GM12878 (cell line): ENCODE data around the gene DMD.

Experiments used
- POLR2AphosphoS5 ChIP-seq: IDR thresholded peaks from 2 replicates; pipeline ENCODE4 v1.6.1; 2011; ENCODE audit warnings: mild to moderate bottlenecking, low read length, inconsistent platforms
- TF ChIP-seq, protein P1 (sequence below): fragments of 450-650 bp; IDR thresholded peaks from 2 replicates; pipeline ENCODE4 v1.6.1; 2016; ENCODE audit warnings: mild to moderate bottlenecking

DNA sequence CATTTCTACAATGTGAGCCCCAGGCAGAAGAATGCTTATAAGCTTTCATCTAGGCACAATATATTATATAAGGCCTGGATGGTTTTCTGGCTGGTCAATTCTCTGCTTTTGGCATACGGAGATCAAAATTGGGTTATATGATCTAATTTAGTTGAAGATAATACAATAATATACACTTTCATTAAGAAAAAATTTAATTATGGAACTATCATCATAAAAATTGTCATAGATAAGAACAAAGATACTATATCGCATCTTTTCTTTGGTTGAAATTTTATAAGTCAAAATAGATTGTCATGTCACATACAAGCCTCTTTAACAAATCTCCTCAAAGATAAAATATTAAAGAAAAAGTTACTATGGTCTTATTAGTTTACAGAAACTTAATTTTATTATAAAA is 17.1 kb downstream of the DMD start:
- TF ChIP-seq, protein P1, sequence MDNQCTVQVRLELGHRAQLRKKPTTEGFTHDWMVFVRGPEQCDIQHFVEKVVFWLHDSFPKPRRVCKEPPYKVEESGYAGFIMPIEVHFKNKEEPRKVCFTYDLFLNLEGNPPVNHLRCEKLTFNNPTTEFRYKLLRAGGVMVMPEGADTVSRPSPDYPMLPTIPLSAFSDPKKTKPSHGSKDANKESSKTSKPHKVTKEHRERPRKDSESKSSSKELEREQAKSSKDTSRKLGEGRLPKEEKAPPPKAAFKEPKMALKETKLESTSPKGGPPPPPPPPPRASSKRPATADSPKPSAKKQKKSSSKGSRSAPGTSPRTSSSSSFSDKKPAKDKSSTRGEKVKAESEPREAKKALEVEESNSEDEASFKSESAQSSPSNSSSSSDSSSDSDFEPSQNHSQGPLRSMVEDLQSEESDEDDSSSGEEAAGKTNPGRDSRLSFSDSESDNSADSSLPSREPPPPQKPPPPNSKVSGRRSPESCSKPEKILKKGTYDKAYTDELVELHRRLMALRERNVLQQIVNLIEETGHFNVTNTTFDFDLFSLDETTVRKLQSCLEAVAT: no peak
- no peak for TF ChIP-seq POLR2AphosphoS5
